Upper lobe of left lung (tissue), 4 donors: ENCODE measurements around the gene MAD1L1.

Experiments used
- EP300 ChIP-seq, 4 donors: sonication (generic); formaldehyde crosslinking; IDR thresholded peaks; one replicate each; pipeline ENCODE4 v1.5.1; 2017; ENCODE audit warnings: antibody characterized with exemption in 4 of 4, control low read depth in 2 of 4
- POLR2A ChIP-seq, 4 donors: fragments of 450-650 bp; IDR thresholded peaks; one replicate each; pipeline ENCODE4 v1.5.1; 2016 to 2017; ENCODE audit warnings: antibody characterized with exemption in 4 of 4, mild to moderate bottlenecking in 2 of 4
- POLR2AphosphoS5 ChIP-seq, 2 donors: sonication (generic); formaldehyde crosslinking; IDR thresholded peaks; one replicate each; pipeline ENCODE4 v1.5.1; 2017; ENCODE audit warnings: antibody characterized with exemption in 2 of 2
- TF ChIP-seq, protein P1 (sequence below), 6 experiments: fragments of 450-650 bp in 4 of 6; fragments of 200-600 bp in 2 of 6; sonication (generic) in 2 of 6; IDR thresholded peaks; one replicate each; pipeline ENCODE4 v1.5.1; 2016 to 2019; ENCODE audit warnings: antibody characterized with exemption in 6 of 6

DNA sequence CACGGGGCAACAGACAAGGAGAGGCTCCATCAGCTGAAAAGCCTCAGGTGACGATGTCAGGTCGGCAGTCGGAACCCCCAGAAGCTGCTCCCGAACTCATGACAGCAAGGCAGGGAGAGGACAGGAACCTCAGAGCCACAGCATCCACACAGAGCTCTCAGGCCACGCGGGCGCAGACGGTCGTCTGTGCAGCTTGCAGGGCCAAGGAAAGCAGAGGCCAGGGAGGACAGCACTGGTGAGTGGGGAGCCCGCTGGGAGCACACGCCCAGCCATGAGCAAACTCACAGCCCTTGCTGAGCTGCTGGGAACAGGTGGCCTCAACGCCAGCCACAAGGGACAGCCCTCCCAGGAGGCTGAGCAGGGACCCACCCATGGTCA lies 138.9 kb downstream of the MAD1L1 start:
- TF ChIP-seq, protein P1, sequence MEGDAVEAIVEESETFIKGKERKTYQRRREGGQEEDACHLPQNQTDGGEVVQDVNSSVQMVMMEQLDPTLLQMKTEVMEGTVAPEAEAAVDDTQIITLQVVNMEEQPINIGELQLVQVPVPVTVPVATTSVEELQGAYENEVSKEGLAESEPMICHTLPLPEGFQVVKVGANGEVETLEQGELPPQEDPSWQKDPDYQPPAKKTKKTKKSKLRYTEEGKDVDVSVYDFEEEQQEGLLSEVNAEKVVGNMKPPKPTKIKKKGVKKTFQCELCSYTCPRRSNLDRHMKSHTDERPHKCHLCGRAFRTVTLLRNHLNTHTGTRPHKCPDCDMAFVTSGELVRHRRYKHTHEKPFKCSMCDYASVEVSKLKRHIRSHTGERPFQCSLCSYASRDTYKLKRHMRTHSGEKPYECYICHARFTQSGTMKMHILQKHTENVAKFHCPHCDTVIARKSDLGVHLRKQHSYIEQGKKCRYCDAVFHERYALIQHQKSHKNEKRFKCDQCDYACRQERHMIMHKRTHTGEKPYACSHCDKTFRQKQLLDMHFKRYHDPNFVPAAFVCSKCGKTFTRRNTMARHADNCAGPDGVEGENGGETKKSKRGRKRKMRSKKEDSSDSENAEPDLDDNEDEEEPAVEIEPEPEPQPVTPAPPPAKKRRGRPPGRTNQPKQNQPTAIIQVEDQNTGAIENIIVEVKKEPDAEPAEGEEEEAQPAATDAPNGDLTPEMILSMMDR (IDR thresholded peaks at IDR 0.05) = no peak
- TF ChIP-seq POLR2A (IDR thresholded peaks at IDR 0.05) (no peak), EP300 (IDR thresholded peaks at IDR 0.05) (no peak), POLR2AphosphoS5 (IDR thresholded peaks at IDR 0.05) (no peak)
